ENCODE data around the gene TBC1D14. TPM values are rescaled to one million over a fixed set of nuclear protein-coding genes. Genes with fewer than 3 reads are reported as not detected.

Gene TBC1D14
- total and polyA plus RNA-seq, 2 of the 4 experiments (the other 2 are of a cell fraction): 31.7 to 40.7 TPM

DNA sequence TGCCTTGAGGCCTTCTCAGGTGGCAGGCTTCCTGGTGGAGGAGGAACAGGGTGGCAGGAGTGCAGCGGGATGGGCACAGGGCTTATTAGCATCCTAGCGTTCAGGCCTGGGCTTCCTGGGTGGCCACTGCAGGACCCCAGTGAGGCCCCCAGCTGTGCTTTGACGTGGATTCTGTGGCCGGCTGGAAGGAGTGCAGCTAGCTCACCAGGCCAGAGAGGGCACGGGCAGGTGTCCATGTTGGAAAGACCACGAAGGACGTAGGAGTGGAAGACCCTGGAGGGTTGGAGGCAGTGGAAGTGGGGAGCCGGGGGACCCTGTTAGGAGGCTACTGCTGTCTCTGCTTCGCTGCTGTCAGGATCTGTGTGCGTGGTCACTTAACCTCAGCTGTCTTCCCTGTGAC lies 120.3 kb downstream of the TBC1D14 start:
- H3K4me1 ChIP-seq (ENCODE audit: control insufficient read depth, insufficient read depth, low read length): peaks cover 9% of the 10 kb centered on the region
- H2AK9ac ChIP-seq (replicated peaks; ENCODE audit: low read depth, low read length, poor library complexity): no peak overlapping the region
- H2AK5ac ChIP-seq (ENCODE audit: low read depth, low read length): no peak overlapping the region
- no peak overlapping the region for H3K18ac ChIP-seq (ENCODE audit: low read depth, low read length)
- in situ Hi-C loops (cut with MboI; ENCODE audit: low sequenced_read_pairs): no loop called here
- H4K91ac ChIP-seq (ENCODE audit: insufficient read depth, low read depth, low read length): no peak overlapping the region
- BruUV-seq (replicated peaks): no TSS peak
- no peak overlapping the region for H3K4ac ChIP-seq (ENCODE audit: low read depth, low read length)
- no peak overlapping the region for H2BK15ac ChIP-seq (ENCODE audit: low read depth, low read length)
- no peak overlapping the region for H3K9ac ChIP-seq (ENCODE audit: low read depth, low read length)
- dilution Hi-C loops (cut with HindIII; ENCODE audit: low sequenced_read_pairs, unreplicated experiment): no loop called here
- peaks cover 59% of the 10 kb centered on the region for H3K36me3 ChIP-seq (ENCODE audit: control insufficient read depth, insufficient read depth, low read length)
- H3K56ac ChIP-seq (ENCODE audit: extremely low read depth, insufficient read depth, low read length): no peak overlapping the region
- H2AFZ ChIP-seq (replicated peaks; ENCODE audit: low read length, poor library complexity): no peak overlapping the region
- POLR2A ChIA-PET (ENCODE audit: unreplicated experiment): no interaction called here
- no peak overlapping the region for H3K23ac ChIP-seq (ENCODE audit: low read depth, low read length)
- H4K5ac ChIP-seq (ENCODE audit: low read depth, low read length): no peak overlapping the region
- no peaks in the 10 kb centered on the region for H3K27me3 ChIP-seq (ENCODE audit: control insufficient read depth, insufficient read depth, low read length)
- no peaks in the 10 kb centered on the region; the same call in 1 of the 2 replicates for H4K20me1 ChIP-seq (ENCODE audit: insufficient read depth, low read length)
- no peak overlapping the region for H2BK120ac ChIP-seq (ENCODE audit: low read depth, low read length)
- no peak overlapping the region for H3K4me2 ChIP-seq (ENCODE audit: low read depth, low read length)
- no peak overlapping the region for H3K14ac ChIP-seq (replicated peaks; ENCODE audit: low read depth, low read length)
- H3K9me1 ChIP-seq (ENCODE audit: insufficient read depth, low read length): peaks cover 26% of the 10 kb centered on the region
- no peak overlapping the region for H3K4me3 ChIP-seq (ENCODE audit: insufficient read depth, low read depth, low read length)
- no peak overlapping the region for H3K27ac ChIP-seq (ENCODE audit: insufficient read depth, low read length)
- TF ChIP-seq, protein P1, sequence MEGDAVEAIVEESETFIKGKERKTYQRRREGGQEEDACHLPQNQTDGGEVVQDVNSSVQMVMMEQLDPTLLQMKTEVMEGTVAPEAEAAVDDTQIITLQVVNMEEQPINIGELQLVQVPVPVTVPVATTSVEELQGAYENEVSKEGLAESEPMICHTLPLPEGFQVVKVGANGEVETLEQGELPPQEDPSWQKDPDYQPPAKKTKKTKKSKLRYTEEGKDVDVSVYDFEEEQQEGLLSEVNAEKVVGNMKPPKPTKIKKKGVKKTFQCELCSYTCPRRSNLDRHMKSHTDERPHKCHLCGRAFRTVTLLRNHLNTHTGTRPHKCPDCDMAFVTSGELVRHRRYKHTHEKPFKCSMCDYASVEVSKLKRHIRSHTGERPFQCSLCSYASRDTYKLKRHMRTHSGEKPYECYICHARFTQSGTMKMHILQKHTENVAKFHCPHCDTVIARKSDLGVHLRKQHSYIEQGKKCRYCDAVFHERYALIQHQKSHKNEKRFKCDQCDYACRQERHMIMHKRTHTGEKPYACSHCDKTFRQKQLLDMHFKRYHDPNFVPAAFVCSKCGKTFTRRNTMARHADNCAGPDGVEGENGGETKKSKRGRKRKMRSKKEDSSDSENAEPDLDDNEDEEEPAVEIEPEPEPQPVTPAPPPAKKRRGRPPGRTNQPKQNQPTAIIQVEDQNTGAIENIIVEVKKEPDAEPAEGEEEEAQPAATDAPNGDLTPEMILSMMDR (conservative IDR thresholded peaks at IDR 0.05; ENCODE audit: low read depth, low read length): no peak
- TF ChIP-seq POLR2A (IDR thresholded peaks at IDR 0.05; ENCODE audit: low read depth, low read length) (no peak), CHD1 (IDR thresholded peaks at IDR 0.05; ENCODE audit: low read depth, low read length) (no peak), MXI1 (IDR thresholded peaks at IDR 0.05; ENCODE audit: borderline replicate concordance, low read depth, low read length) (no peak), SMC3 (IDR thresholded peaks at IDR 0.05; ENCODE audit: low read depth, low read length) (no peak), BHLHE40 (IDR thresholded peaks at IDR 0.05; ENCODE audit: low read depth, low read length) (no peak), MAZ (IDR thresholded peaks at IDR 0.05; ENCODE audit: borderline replicate concordance, low read depth, low read length) (no peak), RFX5 (IDR thresholded peaks at IDR 0.05; ENCODE audit: low read depth, low read length) (no peak), MAFK (IDR thresholded peaks at IDR 0.05; ENCODE audit: low read depth, low read length) (no peak), NFE2L2 (IDR thresholded peaks at IDR 0.05; ENCODE audit: low read depth, low read length) (no peak), FOS (IDR thresholded peaks at IDR 0.05; ENCODE audit: low read depth, low read length) (no peak), RCOR1 (IDR thresholded peaks at IDR 0.05; ENCODE audit: insufficient replicate concordance, low read length) (no peak), RAD21 (IDR thresholded peaks at IDR 0.05; ENCODE audit: low read length) (no peak), CEBPB (IDR thresholded peaks at IDR 0.05; ENCODE audit: low read depth, low read length) (no peak)
- TF ChIP-seq, protein P2, sequence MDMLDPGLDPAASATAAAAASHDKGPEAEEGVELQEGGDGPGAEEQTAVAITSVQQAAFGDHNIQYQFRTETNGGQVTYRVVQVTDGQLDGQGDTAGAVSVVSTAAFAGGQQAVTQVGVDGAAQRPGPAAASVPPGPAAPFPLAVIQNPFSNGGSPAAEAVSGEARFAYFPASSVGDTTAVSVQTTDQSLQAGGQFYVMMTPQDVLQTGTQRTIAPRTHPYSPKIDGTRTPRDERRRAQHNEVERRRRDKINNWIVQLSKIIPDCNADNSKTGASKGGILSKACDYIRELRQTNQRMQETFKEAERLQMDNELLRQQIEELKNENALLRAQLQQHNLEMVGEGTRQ (IDR thresholded peaks at IDR 0.05; ENCODE audit: low read depth, low read length): no peak
- TF ChIP-seq, protein P3, sequence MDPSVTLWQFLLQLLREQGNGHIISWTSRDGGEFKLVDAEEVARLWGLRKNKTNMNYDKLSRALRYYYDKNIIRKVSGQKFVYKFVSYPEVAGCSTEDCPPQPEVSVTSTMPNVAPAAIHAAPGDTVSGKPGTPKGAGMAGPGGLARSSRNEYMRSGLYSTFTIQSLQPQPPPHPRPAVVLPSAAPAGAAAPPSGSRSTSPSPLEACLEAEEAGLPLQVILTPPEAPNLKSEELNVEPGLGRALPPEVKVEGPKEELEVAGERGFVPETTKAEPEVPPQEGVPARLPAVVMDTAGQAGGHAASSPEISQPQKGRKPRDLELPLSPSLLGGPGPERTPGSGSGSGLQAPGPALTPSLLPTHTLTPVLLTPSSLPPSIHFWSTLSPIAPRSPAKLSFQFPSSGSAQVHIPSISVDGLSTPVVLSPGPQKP (IDR thresholded peaks at IDR 0.05; ENCODE audit: borderline replicate concordance, low read depth, low read length): no peak
- no peak for ATAC-seq (ENCODE audit: low read depth)
- 89% methylated on average over 5 of the region's 10 CpGs; no CpG with 5 or more reads in 1 of the 2 experiments for WGBS, 2 experiments (ENCODE audit: extremely low coverage in 2 of 2, insufficient read length in 1 of 2)
- no peaks in the 10 kb centered on the region for H3K9me3 ChIP-seq (ENCODE audit: control insufficient read depth, insufficient read depth, low read length)
- intact Hi-C loops (cut with micrococcal nuclease): no loop called here
- H2BK5ac ChIP-seq (ENCODE audit: low read depth, low read length, poor library complexity, severe bottlenecking): no peak overlapping the region
- H4K8ac ChIP-seq (ENCODE audit: low read depth in 2 of 2, low read length in 2 of 2): no peak overlapping the region
- CTCF ChIA-PET: no interaction called here
- no peak overlapping the region for H2BK20ac ChIP-seq (ENCODE audit: low read depth, low read length)
- DNase-seq: no peak
- H3K79me1 ChIP-seq (ENCODE audit: low read depth in 1 of 2, low read length in 2 of 2): peaks cover 3 to 32% of the 10 kb centered on the region in 2 experiments; a peak in 2 of 4 replicates
